ENCODE data around the gene COL20A1.

- TF ChIP-seq CTCF (IDR thresholded peaks at IDR 0.05) (no peak), POLR2A (IDR thresholded peaks at IDR 0.05) (no peak)
These were observed 85.0 kb downstream of the COL20A1 start for GRCh38 chr20:63377951-63378381.

Data from uterus (tissue), 2 donors.